Endodermal cell (in vitro differentiated cells): ENCODE measurements around the gene SLC45A3. TPM values are rescaled to one million over a fixed set of nuclear protein-coding genes. Genes with fewer than 3 reads are reported as not detected.

ENCODE experiments used
- DNase-seq: peaks from one replicate; pipeline ENCODE4 v3.0.0-alpha.2; 2017
- H3K27ac ChIP-seq: 2 replicates; pipeline ENCODE4 v1.5.1; 2013; ENCODE audit warnings: mild to moderate bottlenecking, low read depth, low read length, moderate library complexity
- H3K27me3 ChIP-seq: 2 replicates; pipeline ENCODE4 v1.6.1; 2013; ENCODE audit warnings: mild to moderate bottlenecking, low read length, moderate library complexity; ENCODE audit not compliant: insufficient read depth, control insufficient read depth, poor library complexity, severe bottlenecking
- H3K36me3 ChIP-seq: 2 replicates; pipeline ENCODE4 v1.7.0; 2013; ENCODE audit warnings: mild to moderate bottlenecking, low read length, moderate library complexity; ENCODE audit not compliant: control insufficient read depth, insufficient read depth
- H3K4me1 ChIP-seq: one replicate; pipeline ENCODE4 v1.7.0; 2013; ENCODE audit warnings: low read length; ENCODE audit not compliant: control insufficient read depth, insufficient read depth
- H3K4me3 ChIP-seq: 2 replicates; pipeline ENCODE4 v1.5.1; 2013; ENCODE audit warnings: mild to moderate bottlenecking, low read length, moderate library complexity
- H3K9ac ChIP-seq: 2 replicates; pipeline ENCODE4 v1.6.1; 2013; ENCODE audit warnings: mild to moderate bottlenecking, low read length, moderate library complexity; ENCODE audit not compliant: poor library complexity, severe bottlenecking; ENCODE audit errors: extremely low read depth
- H3K9me3 ChIP-seq: 2 replicates; pipeline ENCODE4 v1.6.1; 2013; ENCODE audit warnings: mild to moderate bottlenecking, low read length, moderate library complexity; ENCODE audit not compliant: control insufficient read depth
- H3K27ac Mint-ChIP-seq: 2 replicates; pipeline ENCODE4 v1.8.0; 2020; ENCODE audit warnings: mixed read lengths
- H3K27me3 Mint-ChIP-seq: 2 replicates; pipeline ENCODE4 v1.8.0; 2021; ENCODE audit warnings: mild to moderate bottlenecking, mixed read lengths; ENCODE audit not compliant: insufficient read depth
- H3K36me3 Mint-ChIP-seq: 2 replicates; pipeline ENCODE4 v1.8.0; 2020; ENCODE audit warnings: low read depth, mixed read lengths
- H3K4me1 Mint-ChIP-seq: 2 replicates; pipeline ENCODE4 v1.8.0; 2020; ENCODE audit warnings: mixed read lengths
- H3K4me3 Mint-ChIP-seq: 2 replicates; pipeline ENCODE4 v1.8.0; 2020; ENCODE audit warnings: mild to moderate bottlenecking, moderate library complexity, mixed read lengths
- H3K9me3 Mint-ChIP-seq: 2 replicates; pipeline ENCODE4 v1.8.0; 2020; ENCODE audit warnings: mild to moderate bottlenecking, mixed read lengths
- CTCF ChIP-seq: fragments of 200-600 bp; sonication (generic); conservative IDR thresholded peaks from 2 replicates; pipeline ENCODE4 v1.5.0; 2021; ENCODE audit warnings: antibody characterized with exemption, mild to moderate bottlenecking
- WGBS, 2 experiments: methylation state at CpG; one replicate each; pipeline versions ENCODE4 v1.1.5 to v1.1.7; 2013; ENCODE audit warnings: missing lambda C conversion rate in 2 of 2, mixed read lengths in 1 of 2; ENCODE audit not compliant: insufficient coverage in 1 of 2, insufficient read length in 1 of 2; 5-methylcytosine and 5-hydroxymethylcytosine counted together
- total RNA-seq, 2 donors: library from RNA; stranded (reverse); fragmentation: NEBNext Ultra II Directional in 1 of 2; extraction: Animal tissue kit (Norgen Biotek cat#: 25700) in 1 of 2; gene quantifications; 2 replicates in 1 of 2; 3 replicates in 1 of 2; pipeline ENCODE4 v1.2.1, GENCODE V29; 2021

The SLC45A3 gene
- total RNA-seq, 2 donors from 2014 or later: 7.9 to 10.2 TPM

- TF ChIP-seq CTCF: peak; percentile 77
- peaks cover 18% of the 10 kb centered on the region for H3K4me1 Mint-ChIP-seq
- H3K4me3 ChIP-seq: peak within 1 kb of the TSS; percentile 94
- H3K9me3 Mint-ChIP-seq: no peaks in the 10 kb centered on the region
- no peaks in the 10 kb centered on the region for H3K9me3 ChIP-seq
- peak within 1 kb of the TSS; percentile 85 for H3K4me3 Mint-ChIP-seq
- H3K4me1 ChIP-seq: no peaks in the 10 kb centered on the region
- 1% methylated on average over 33 to 83 of the region's 83 CpGs for WGBS, 2 experiments
- H3K9ac ChIP-seq: peak within 1 kb of the TSS; percentile 87
- no peaks in the 10 kb centered on the region for H3K27me3 ChIP-seq
- H3K27ac Mint-ChIP-seq: peak within 1 kb of the TSS; percentile 98
- peaks cover 7% of the 10 kb centered on the region for H3K36me3 ChIP-seq
- H3K36me3 Mint-ChIP-seq: peaks cover 3% of the 10 kb centered on the region
- peak; percentile 99 for DNase-seq
- H3K27ac ChIP-seq: peak within 1 kb of the TSS; percentile 90
- no peaks in the 10 kb centered on the region for H3K27me3 Mint-ChIP-seq
Measured at GRCh38 chr1:205631768-205632668, 48.3 kb downstream of the SLC45A3 start, which contains the start of gene ELK4. Gene ELK4 (minus strand): TSS chr1:205632011. CDS start chr1:205623882, 8,129 bp downstream.

GRCh38 chr1:205631010-205631767, 49.1 kb downstream of the SLC45A3 start:
- Histone ChIP-seq H3K27me3 (no peaks in the 10 kb centered on the region), H3K4me1 (no peaks in the 10 kb centered on the region), H3K4me3 (peak overlapping the region; percentile 94), H3K36me3 (peaks cover 7% of the 10 kb centered on the region), H3K27ac (peak overlapping the region; percentile 90), H3K9me3 (no peaks in the 10 kb centered on the region), H3K9ac (peak overlapping the region; percentile 87)
- Mint-ChIP-seq H3K36me3 (peaks cover 6% of the 10 kb centered on the region), H3K27ac (peak overlapping the region; percentile 98), H3K4me3 (peak overlapping the region; percentile 85), H3K9me3 (no peaks in the 10 kb centered on the region), H3K27me3 (no peaks in the 10 kb centered on the region), H3K4me1 (peaks cover 18% of the 10 kb centered on the region)
- DNase-seq: peak; percentile 87
- 0% methylated on average over 13 to 81 of the region's 81 CpGs for WGBS, 2 experiments
- no peak for TF ChIP-seq CTCF

- Mint-ChIP-seq H3K27ac (peak overlapping the region; percentile 98), H3K4me1 (peaks cover 18% of the 10 kb centered on the region), H3K4me3 (peak overlapping the region; percentile 85), H3K9me3 (no peaks in the 10 kb centered on the region), H3K36me3 (peaks cover 11% of the 10 kb centered on the region), H3K27me3 (no peaks in the 10 kb centered on the region)
- no peaks in the 10 kb centered on the region for H3K9me3 ChIP-seq
- no peak for TF ChIP-seq CTCF
- no peaks in the 10 kb centered on the region for H3K27me3 ChIP-seq
- H3K9ac ChIP-seq: peak overlapping the region; percentile 87
- 20% methylated on average over 2 of the region's 3 CpGs; no CpG with 5 or more reads in 1 of the 2 experiments for WGBS, 2 experiments
- H3K4me1 ChIP-seq: no peaks in the 10 kb centered on the region
- peaks cover 7% of the 10 kb centered on the region for H3K36me3 ChIP-seq
- no peak for DNase-seq
- peak overlapping the region; percentile 94 for H3K4me3 ChIP-seq
- peak overlapping the region; percentile 90 for H3K27ac ChIP-seq
Measured at GRCh38 chr1:205630651-205631009, 49.7 kb downstream of the SLC45A3 start.
